SK-N-SH (cell line): Measurements from ENCODE around the gene P3H2. TPM values are rescaled to one million over a fixed set of nuclear protein-coding genes. Genes with fewer than 3 reads are reported as not detected.

Experiments
- CTCF ChIA-PET: fragments of 300-600, 350-600 bp; formaldehyde crosslinking; extraction: SDS; loops from one replicate; lab custom pipeline; 2021; lab: Yijun Ruan, JAX
- POLR2A ChIA-PET: fragments of 350-600 bp; sonication (Branson Sonifier 250); formaldehyde crosslinking; extraction: SDS; loops from one replicate; lab custom pipeline; 2020; ENCODE audit warnings: antibody characterized with exemption, inconsistent platforms; lab: Yijun Ruan, JAX
- DNase-seq: peaks from one replicate; pipeline ENCODE4 v3.0.0; 2012
- H2AFZ ChIP-seq: fragments of 200-600 bp; sonication (generic); 2 replicates; pipeline ENCODE4 v1.8.1; 2016; ENCODE audit warnings: antibody characterized with exemption, mild to moderate bottlenecking, low read depth
- H3F3A ChIP-seq: fragments of 200-600 bp; sonication (generic); replicated peaks from 2 replicates; pipeline ENCODE3; 2016; ENCODE audit warnings: antibody characterized with exemption, mild to moderate bottlenecking; ENCODE audit not compliant: insufficient read depth
- H3K27ac ChIP-seq, 2 experiments: fragments of 200-500 bp in 1 of 2; fragments of 200-600 bp in 1 of 2; sonication (Bioruptor generic) in 1 of 2; sonication (generic), shearing (Covaris generic) in 1 of 2; 2 replicates each; pipeline versions ENCODE4 v1.5.1 to v1.6.1; 2014 to 2016; ENCODE audit warnings: low read depth in 2 of 2, inconsistent platforms in 1 of 2, low read length in 1 of 2, mild to moderate bottlenecking in 1 of 2, mixed read lengths in 1 of 2
- H3K27me3 ChIP-seq: fragments of 200-600 bp; sonication (generic), shearing (Covaris generic); 2 replicates; pipeline ENCODE4 v1.6.1; 2016; ENCODE audit warnings: mixed run types; ENCODE audit not compliant: insufficient read depth
- H3K36me3 ChIP-seq, 2 experiments: fragments of 200-500 bp in 1 of 2; fragments of 200-600 bp in 1 of 2; sonication (Bioruptor generic) in 1 of 2; sonication (generic) in 1 of 2; replicated peaks in 1 of 2; 2 replicates each; pipeline versions ENCODE3 to v1.5.1; 2014 to 2016; ENCODE audit warnings: low read length in 1 of 2, mild to moderate bottlenecking in 1 of 2; ENCODE audit not compliant: insufficient read depth in 2 of 2, control insufficient read depth in 1 of 2
- H3K4me1 ChIP-seq, 2 experiments: fragments of 200-500 bp in 1 of 2; fragments of 200-600 bp in 1 of 2; sonication (Bioruptor generic) in 1 of 2; sonication (generic), shearing (Covaris generic) in 1 of 2; 2 replicates each; pipeline versions ENCODE4 v1.5.1 to v1.6.1; 2014 to 2016; ENCODE audit warnings: low read depth in 1 of 2, low read length in 1 of 2, mixed run types in 1 of 2; ENCODE audit not compliant: insufficient read depth in 2 of 2, control insufficient read depth in 1 of 2
- H3K4me2 ChIP-seq: fragments of 200-600 bp; sonication (generic), shearing (Covaris generic); 2 replicates; pipeline ENCODE4 v1.6.1; 2017; ENCODE audit warnings: mixed run types
- H3K4me3 ChIP-seq, 2 experiments: fragments of 200-500 bp in 1 of 2; fragments of 200-600 bp in 1 of 2; sonication (Bioruptor generic) in 1 of 2; sonication (generic), shearing (Covaris generic) in 1 of 2; 2 replicates each; pipeline versions ENCODE4 v1.5.1 to v1.8.1; 2014 to 2016; ENCODE audit warnings: low read depth in 2 of 2, inconsistent platforms in 1 of 2, low read length in 1 of 2, mild to moderate bottlenecking in 1 of 2, mixed read lengths in 1 of 2, moderate library complexity in 1 of 2
- H3K79me2 ChIP-seq: fragments of 200-600 bp; sonication (generic); 2 replicates; pipeline ENCODE4 v1.8.1; 2017; ENCODE audit warnings: mild to moderate bottlenecking; ENCODE audit not compliant: insufficient read depth
- H3K9ac ChIP-seq: fragments of 200-600 bp; sonication (generic); 2 replicates; pipeline ENCODE4 v1.6.1; 2017; ENCODE audit warnings: mixed run types
- H3K9me2 ChIP-seq: fragments of 200-600 bp; sonication (generic); 2 replicates; pipeline ENCODE4 v1.6.1; 2017; ENCODE audit warnings: mixed run types
- H3K9me3 ChIP-seq: fragments of 200-600 bp; sonication (generic); 2 replicates; pipeline ENCODE4 v1.6.1; 2017; ENCODE audit warnings: mixed run types, mild to moderate bottlenecking, moderate library complexity
- H4K20me1 ChIP-seq: fragments of 200-600 bp; sonication (generic); 2 replicates; pipeline ENCODE4 v1.6.1; 2017; ENCODE audit warnings: mild to moderate bottlenecking, mixed run types; ENCODE audit not compliant: insufficient read depth
- CTCF ChIP-seq: fragments of 200-600 bp; sonication (generic); IDR thresholded peaks from 2 replicates; pipeline ENCODE4 v1.6.1; 2017; ENCODE audit warnings: antibody characterized with exemption, mild to moderate bottlenecking, moderate library complexity
- FOXM1 ChIP-seq: IDR thresholded peaks from 2 replicates; pipeline ENCODE4 v1.4.0; 2012; ENCODE audit warnings: low read depth, mild to moderate bottlenecking
- MXI1 ChIP-seq: IDR thresholded peaks from 2 replicates; pipeline ENCODE4 v1.6.1; 2012; ENCODE audit warnings: mild to moderate bottlenecking, low read depth, low read length, improper control_type of control experiment
- NFIC ChIP-seq: IDR thresholded peaks from 2 replicates; pipeline ENCODE4 v1.4.0; 2012; ENCODE audit warnings: borderline replicate concordance
- RAD21 ChIP-seq: IDR thresholded peaks from 2 replicates; pipeline ENCODE4 v1.6.1; 2012; ENCODE audit warnings: mild to moderate bottlenecking, low read length
- REST ChIP-seq: IDR thresholded peaks from 2 replicates; pipeline ENCODE4 v1.6.1; 2012; ENCODE audit warnings: mild to moderate bottlenecking, low read depth, low read length, moderate library complexity
- SMC3 ChIP-seq: IDR thresholded peaks from 2 replicates; pipeline ENCODE4 v1.6.1; 2012; ENCODE audit warnings: low read depth, low read length, improper control_type of control experiment
- TAF1 ChIP-seq: IDR thresholded peaks from 2 replicates; pipeline ENCODE4 v1.6.1; 2012; ENCODE audit warnings: low read depth, mild to moderate bottlenecking, low read length, moderate library complexity, borderline replicate concordance
- TCF12 ChIP-seq: IDR thresholded peaks from 2 replicates; pipeline ENCODE4 v1.4.0; 2012
- TEAD4 ChIP-seq: IDR thresholded peaks from 2 replicates; pipeline ENCODE4 v1.4.0; 2012; ENCODE audit warnings: mild to moderate bottlenecking, borderline replicate concordance; ENCODE audit not compliant: insufficient read depth
- YY1 ChIP-seq: IDR thresholded peaks from 2 replicates; pipeline ENCODE4 v1.4.0; 2012; ENCODE audit warnings: low read depth, mild to moderate bottlenecking
- WGBS: methylation state at CpG from one replicate; pipeline ENCODE4 v1.1.6; 2017; ENCODE audit warnings: low lambda C conversion rate; 5-methylcytosine and 5-hydroxymethylcytosine counted together
- polyA plus RNA-seq, 3 experiments: library from polyadenylated mRNA; depleted of rRNA; stranded (reverse); fragments of >200 nt; gene quantifications; 2 replicates each; pipeline ENCODE4 v1.2.3, GENCODE V29; 2012
- TF ChIP-seq, protein P1 (sequence below): fragments of 150-350 bp; IDR thresholded peaks from 2 replicates; pipeline ENCODE4 v1.6.1; 2017; ENCODE audit warnings: antibody characterized with exemption, low read length, low read depth, borderline replicate concordance

P3H2 gene
- polyA plus RNA-seq, 1 of the 3 experiments (the other 2 are of a cell fraction): 2.8 TPM

- Histone ChIP-seq H3K27me3 (no peaks in the 10 kb centered on the region), H3K9me2 (no peaks in the 10 kb centered on the region), H3K4me3 (no peak overlapping the region), H3K36me3 (no peaks in the 10 kb centered on the region), H3K4me1 (peaks cover 0 to 17% of the 10 kb centered on the region in 2 experiments; a peak in 2 of 4 replicates), H3K27ac (no peak overlapping the region), H2AFZ (no peak overlapping the region), H3K79me2 (no peaks in the 10 kb centered on the region), H3F3A (no peaks in the 10 kb centered on the region), H3K4me2 (no peak overlapping the region), H4K20me1 (no peaks in the 10 kb centered on the region), H3K9ac (no peak overlapping the region), H3K9me3 (no peaks in the 10 kb centered on the region)
- TF ChIP-seq FOXM1 (no peak), CTCF (no peak), TCF12 (no peak), NFIC (no peak), YY1 (no peak), RAD21 (no peak), MXI1 (no peak), REST (no peak), TEAD4 (no peak), SMC3 (no peak), TAF1 (no peak)
- TF ChIP-seq, protein P1, sequence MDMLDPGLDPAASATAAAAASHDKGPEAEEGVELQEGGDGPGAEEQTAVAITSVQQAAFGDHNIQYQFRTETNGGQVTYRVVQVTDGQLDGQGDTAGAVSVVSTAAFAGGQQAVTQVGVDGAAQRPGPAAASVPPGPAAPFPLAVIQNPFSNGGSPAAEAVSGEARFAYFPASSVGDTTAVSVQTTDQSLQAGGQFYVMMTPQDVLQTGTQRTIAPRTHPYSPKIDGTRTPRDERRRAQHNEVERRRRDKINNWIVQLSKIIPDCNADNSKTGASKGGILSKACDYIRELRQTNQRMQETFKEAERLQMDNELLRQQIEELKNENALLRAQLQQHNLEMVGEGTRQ: no peak
- POLR2A ChIA-PET: no interaction called here
- CTCF ChIA-PET: interaction anchor here (1.0 kb wide), 1 partner anchor 194 kb away, joined by 3 read pairs; no protein-coding TSS in a partner anchor
- no peak for DNase-seq
- 59% methylated on average over 2 of the region's 2 CpGs for WGBS
Observed at GRCh38 chr3:190008432-190008831, 112.3 kb downstream of the P3H2 start.
